Heart left ventricle (tissue), 13 donors: ENCODE results near the gene UCP1.

Source experiments
- POLR2A ChIP-seq, 2 donors: fragments of 450-650 bp; IDR thresholded peaks; one replicate each; pipeline ENCODE4 v1.6.1; 2017; ENCODE audit warnings: antibody characterized with exemption in 2 of 2, mild to moderate bottlenecking in 2 of 2, moderate library complexity in 2 of 2
- TF ChIP-seq, protein P1 (sequence below), 12 donors: fragments of 200-600 bp; sonication (generic) in 4 of 12; IDR thresholded peaks; one replicate each; pipeline versions ENCODE4 v1.5.0 to v1.8.0; 2018 to 2022; ENCODE audit warnings: antibody characterized with exemption in 12 of 12, mild to moderate bottlenecking in 5 of 12
- donor health status: ischemic (EF 13 %, LVEDD 7.1; RV severe dilation, severe dysfunction).
- donor health status: DM: no; HTN: yes; CAD: no.
- donor health status: DM: no; HTN: no; CAD: no.
- donor health status: ischemic (EF 25% LVEDD 6.9; RV normal size, moderate dysfunction).
- donor health status: ischemic (EF 25% LVEDD 5.7; RV mildly dilated, moderate dysfunction).
- donor health status: ischemic (EF 35%, LVEDD 5.7; RV mildly dilated, moderate dysfunction).
- donor health status: nonischemic (EF 11% LVEDD 7.7; RV severe dilation, severe dysfunction).
- donor health status: DM: yes; HTN: yes; CAD: no.
- donor health status: PGD.
- donor health status: ischemic (EF 29% LVEDD 5.4; RV normal size, mild dysfunction).
- donor health status: nonischemic (EF 23%, LVEDD 6.1; RV moderate dilation, normal function).

- TF ChIP-seq, protein P1, sequence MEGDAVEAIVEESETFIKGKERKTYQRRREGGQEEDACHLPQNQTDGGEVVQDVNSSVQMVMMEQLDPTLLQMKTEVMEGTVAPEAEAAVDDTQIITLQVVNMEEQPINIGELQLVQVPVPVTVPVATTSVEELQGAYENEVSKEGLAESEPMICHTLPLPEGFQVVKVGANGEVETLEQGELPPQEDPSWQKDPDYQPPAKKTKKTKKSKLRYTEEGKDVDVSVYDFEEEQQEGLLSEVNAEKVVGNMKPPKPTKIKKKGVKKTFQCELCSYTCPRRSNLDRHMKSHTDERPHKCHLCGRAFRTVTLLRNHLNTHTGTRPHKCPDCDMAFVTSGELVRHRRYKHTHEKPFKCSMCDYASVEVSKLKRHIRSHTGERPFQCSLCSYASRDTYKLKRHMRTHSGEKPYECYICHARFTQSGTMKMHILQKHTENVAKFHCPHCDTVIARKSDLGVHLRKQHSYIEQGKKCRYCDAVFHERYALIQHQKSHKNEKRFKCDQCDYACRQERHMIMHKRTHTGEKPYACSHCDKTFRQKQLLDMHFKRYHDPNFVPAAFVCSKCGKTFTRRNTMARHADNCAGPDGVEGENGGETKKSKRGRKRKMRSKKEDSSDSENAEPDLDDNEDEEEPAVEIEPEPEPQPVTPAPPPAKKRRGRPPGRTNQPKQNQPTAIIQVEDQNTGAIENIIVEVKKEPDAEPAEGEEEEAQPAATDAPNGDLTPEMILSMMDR (IDR thresholded peaks at IDR 0.05), result peak; percentile 34 to 74 (median 64)
- no peak for TF ChIP-seq POLR2A (IDR thresholded peaks at IDR 0.05)
Measured at GRCh38 chr4:140609548-140610425, 41.0 kb upstream of the UCP1 start.
